ENCODE data around the gene NTM.

- TF ChIP-seq CTCF (conservative IDR thresholded peaks at IDR 0.05 in 1 of 2, IDR thresholded peaks at IDR 0.05 in 1 of 2; ENCODE audit: low read depth in 1 of 2, low read length in 2 of 2) (no peak), EZH2 (IDR thresholded peaks at IDR 0.05; ENCODE audit: low read length, missing control alignments) (no peak)
Observed at GRCh38 chr11:131717616-131718015, 347.2 kb downstream of the NTM start.
